ENCODE data around the gene BRINP1. TPM values are rescaled to one million over a fixed set of nuclear protein-coding genes. Genes with fewer than 3 reads are reported as not detected.

The BRINP1 gene
- polyA plus RNA-seq, 1 experiment: not detected

DNA sequence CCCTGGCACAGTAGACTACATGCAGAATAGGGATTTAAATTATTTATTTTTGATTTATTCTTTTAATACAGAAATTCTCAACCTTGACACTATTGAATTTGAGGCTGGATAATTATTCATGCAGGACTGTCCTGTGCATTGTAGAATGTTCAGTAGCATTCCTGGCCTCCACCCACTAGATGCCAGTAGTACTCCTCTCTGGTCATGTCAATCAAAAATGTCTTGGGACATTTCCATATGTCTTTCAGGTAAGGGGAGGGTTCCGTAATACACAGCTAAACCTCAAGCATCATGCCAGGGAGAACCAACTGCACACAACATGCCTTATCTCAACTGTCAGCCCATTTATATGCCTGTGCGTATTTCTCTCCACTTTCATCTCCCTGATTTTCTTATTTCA is 231.8 kb downstream of the BRINP1 start:
- no peak for TF ChIP-seq CTCF (IDR thresholded peaks at IDR 0.05; ENCODE audit: low read depth, low read length)
- CTCF ChIA-PET: no interaction called here
- Histone ChIP-seq H3K4me3 (ENCODE audit: low read depth, low read length) (no peak overlapping the region), H3K27me3 (ENCODE audit: control insufficient read depth, insufficient read depth, low read length) (no peaks in the 10 kb centered on the region), H3K27ac (ENCODE audit: low read depth, low read length) (no peak overlapping the region), H3K9me3 (ENCODE audit: control insufficient read depth, insufficient read depth, low read length) (no peaks in the 10 kb centered on the region)
- DNase-seq (ENCODE audit: low read depth, low spot score): no peak
- POLR2A ChIA-PET: no interaction called here

DNA sequence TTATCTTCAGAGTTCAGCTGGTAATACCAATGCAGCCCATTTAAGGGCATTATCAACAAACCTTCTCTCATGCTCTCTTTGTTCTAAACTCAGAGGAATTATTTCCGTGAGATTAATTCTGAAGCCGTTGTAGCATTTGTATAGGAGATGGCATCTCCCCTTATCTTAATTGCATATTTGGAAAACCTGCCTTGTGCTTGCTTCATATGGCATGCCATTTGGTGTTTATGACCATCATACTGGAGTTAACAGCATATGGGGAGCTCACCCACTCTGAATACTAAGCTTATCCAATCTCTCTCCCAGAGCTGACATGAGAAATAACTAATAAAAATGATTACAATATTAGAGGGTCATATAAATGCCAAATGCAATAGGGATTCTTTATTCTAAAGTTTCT is 243.2 kb downstream of the BRINP1 start:
- H3K27me3 ChIP-seq (ENCODE audit: control insufficient read depth, insufficient read depth, low read length): no peaks in the 10 kb centered on the region
- CTCF ChIA-PET: no interaction called here
- peaks cover 4% of the 10 kb centered on the region; the same call in 1 of the 2 replicates for H3K9me3 ChIP-seq (ENCODE audit: control insufficient read depth, insufficient read depth, low read length)
- H3K27ac ChIP-seq (ENCODE audit: low read depth, low read length): no peak overlapping the region
- no peak for DNase-seq (ENCODE audit: low read depth, low spot score)
- H3K4me3 ChIP-seq (ENCODE audit: low read depth, low read length): no peak overlapping the region
- POLR2A ChIA-PET: no interaction called here
- TF ChIP-seq CTCF (IDR thresholded peaks at IDR 0.05; ENCODE audit: low read depth, low read length): no peak

DNA sequence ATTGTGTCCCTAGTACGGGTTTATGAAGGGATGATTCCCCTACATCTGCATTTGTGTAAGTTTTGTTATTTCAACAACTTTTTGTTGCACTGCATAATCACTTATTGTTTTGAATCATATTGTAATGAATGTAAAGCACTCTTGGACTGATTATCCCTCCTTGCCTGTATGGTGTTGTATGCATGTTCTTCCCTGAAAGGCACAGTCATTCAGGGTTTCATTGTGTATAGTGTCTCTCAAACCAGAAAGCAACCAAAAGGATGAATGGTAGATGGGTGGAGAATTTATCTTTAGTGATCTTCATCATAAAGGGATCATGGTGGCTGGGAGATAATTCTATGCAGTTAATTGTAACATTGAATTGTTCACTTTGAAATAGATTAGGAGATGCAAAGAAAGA is 247.3 kb downstream of the BRINP1 start:
- DNase-seq (ENCODE audit: low read depth, low spot score): no peak
- Histone ChIP-seq H3K27me3 (ENCODE audit: control insufficient read depth, insufficient read depth, low read length) (no peaks in the 10 kb centered on the region), H3K9me3 (ENCODE audit: control insufficient read depth, insufficient read depth, low read length) (peaks cover 15% of the 10 kb centered on the region), H3K27ac (ENCODE audit: low read depth, low read length) (no peak overlapping the region), H3K4me3 (ENCODE audit: low read depth, low read length) (no peak overlapping the region)
- no peak for TF ChIP-seq CTCF (IDR thresholded peaks at IDR 0.05; ENCODE audit: low read depth, low read length)
- ChIA-PET CTCF (no interaction called here), POLR2A (no interaction called here)

DNA sequence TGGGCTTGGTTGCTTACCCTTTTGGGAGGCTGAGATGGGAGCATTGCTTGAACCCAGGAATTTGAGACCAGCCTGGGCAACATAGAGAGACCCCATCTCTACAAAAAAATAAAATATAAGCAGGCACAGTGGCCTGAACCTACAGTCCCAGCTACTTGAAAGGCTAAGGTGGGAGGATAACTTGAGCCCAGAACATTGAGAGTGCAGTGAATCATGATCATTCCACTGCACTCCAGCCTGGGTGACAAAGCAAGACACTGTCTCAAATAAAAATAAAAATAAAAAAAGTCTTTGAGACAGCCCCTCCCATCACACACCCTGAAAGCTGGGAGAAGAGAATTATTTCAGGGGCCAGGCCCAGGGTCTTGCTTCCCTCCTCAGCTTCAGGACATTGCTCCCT is 251.8 kb downstream of the BRINP1 start:
- POLR2A ChIA-PET: no interaction called here
- no peaks in the 10 kb centered on the region for H3K27me3 ChIP-seq (ENCODE audit: control insufficient read depth, insufficient read depth, low read length)
- CTCF ChIA-PET: no interaction called here
- TF ChIP-seq CTCF (IDR thresholded peaks at IDR 0.05; ENCODE audit: low read depth, low read length): no peak
- DNase-seq (ENCODE audit: low read depth, low spot score): no peak
- no peak overlapping the region for H3K4me3 ChIP-seq (ENCODE audit: low read depth, low read length)
- peaks cover 15% of the 10 kb centered on the region for H3K9me3 ChIP-seq (ENCODE audit: control insufficient read depth, insufficient read depth, low read length)
- no peak overlapping the region for H3K27ac ChIP-seq (ENCODE audit: low read depth, low read length)
